Neural progenitor cell (in vitro differentiated cells): Measurements from ENCODE around the gene TTLL12.

ENCODE experiments used
- EZH2 ChIP-seq: fragments of 200-600 bp; sonication (generic); IDR thresholded peaks from 2 replicates; pipeline ENCODE4 v1.6.1; 2017; ENCODE audit warnings: antibody characterized with exemption, mild to moderate bottlenecking, moderate library complexity
- TF ChIP-seq, protein P1 (sequence below): fragments of 200-600 bp; sonication (generic); IDR thresholded peaks from 2 replicates; pipeline ENCODE4 v1.5.1; 2017; ENCODE audit warnings: antibody characterized with exemption, mild to moderate bottlenecking

- TF ChIP-seq, protein P1, sequence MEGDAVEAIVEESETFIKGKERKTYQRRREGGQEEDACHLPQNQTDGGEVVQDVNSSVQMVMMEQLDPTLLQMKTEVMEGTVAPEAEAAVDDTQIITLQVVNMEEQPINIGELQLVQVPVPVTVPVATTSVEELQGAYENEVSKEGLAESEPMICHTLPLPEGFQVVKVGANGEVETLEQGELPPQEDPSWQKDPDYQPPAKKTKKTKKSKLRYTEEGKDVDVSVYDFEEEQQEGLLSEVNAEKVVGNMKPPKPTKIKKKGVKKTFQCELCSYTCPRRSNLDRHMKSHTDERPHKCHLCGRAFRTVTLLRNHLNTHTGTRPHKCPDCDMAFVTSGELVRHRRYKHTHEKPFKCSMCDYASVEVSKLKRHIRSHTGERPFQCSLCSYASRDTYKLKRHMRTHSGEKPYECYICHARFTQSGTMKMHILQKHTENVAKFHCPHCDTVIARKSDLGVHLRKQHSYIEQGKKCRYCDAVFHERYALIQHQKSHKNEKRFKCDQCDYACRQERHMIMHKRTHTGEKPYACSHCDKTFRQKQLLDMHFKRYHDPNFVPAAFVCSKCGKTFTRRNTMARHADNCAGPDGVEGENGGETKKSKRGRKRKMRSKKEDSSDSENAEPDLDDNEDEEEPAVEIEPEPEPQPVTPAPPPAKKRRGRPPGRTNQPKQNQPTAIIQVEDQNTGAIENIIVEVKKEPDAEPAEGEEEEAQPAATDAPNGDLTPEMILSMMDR, result no peak
- no peak for TF ChIP-seq EZH2
Observed at GRCh38 chr22:43180670-43181069, 6.3 kb downstream of the TTLL12 start.
